AG04450 (cell line): ENCODE data around the gene SP110. TPM values are rescaled to one million over a fixed set of nuclear protein-coding genes. Genes with fewer than 3 reads are reported as not detected.

Source experiments
- polyA plus RNA-seq: library from polyadenylated mRNA; depleted of rRNA; stranded (reverse); fragments of >200 nt; gene quantifications from 2 replicates; pipeline ENCODE4 v1.2.3, GENCODE V29; 2011; rRNA removed

Gene SP110
- polyA plus RNA-seq, 1 experiment = 7.8 TPM

Other genes with a start within 250 kb of the SP110 start
- 2.1 and 2.7 TPM in 2 replicates for gene SLC16A14, start 151.1 kb downstream of the SP110 start, polyA plus RNA-seq
- gene SP140, start 5.8 kb upstream of the SP110 start, polyA plus RNA-seq = 0.73 and 1.5 TPM in 2 replicates
- 11.4 and 13.4 TPM in 2 replicates for gene SP140L, start 107.2 kb upstream of the SP110 start, polyA plus RNA-seq
- 60.1 and 71.2 TPM in 2 replicates for gene SP100, start 196.2 kb upstream of the SP110 start, polyA plus RNA-seq